H1 (cell line): ENCODE results near the gene GUCY2F. TPM values are rescaled to one million over a fixed set of nuclear protein-coding genes. Genes with fewer than 3 reads are reported as not detected.

Source experiments
- CTCF ChIA-PET: fragments of 300-600 bp; sonication (Branson Sonifier 250); formaldehyde crosslinking; loops from one replicate; lab custom pipeline; 2021; ENCODE audit not compliant: partially characterized antibody; lab: Charles Lee
- POLR2A ChIA-PET: fragments of 300-600 bp; sonication (Branson Sonifier 250); formaldehyde crosslinking; loops from one replicate; lab custom pipeline; 2021; ENCODE audit warnings: inconsistent platforms; ENCODE audit not compliant: partially characterized antibody; lab: Charles Lee
- DNase-seq, 2 experiments: peaks; one replicate each; pipeline versions ENCODE4 v3.0.0 to v3.0.0-alpha.2; 2010 to 2022; ENCODE audit warnings: low spot score in 2 of 2, low read depth in 1 of 2, mixed read lengths in 1 of 2
- FAIRE-seq: peaks from 2 replicates; lab custom pipeline; 2011; peaks lifted over from hg19 to GRCh38; lab: Jason Lieb, UNC
- H2AFZ ChIP-seq: 2 replicates; pipeline ENCODE4 v1.8.1; 2012; ENCODE audit warnings: low read length, inconsistent platforms
- H2AK5ac ChIP-seq: 2 replicates; pipeline ENCODE4 v1.6.1; 2013; ENCODE audit warnings: low read depth, low read length
- H2BK120ac ChIP-seq: replicated peaks from 2 replicates; pipeline ENCODE3; 2013; ENCODE audit warnings: low read depth, low read length, inconsistent platforms
- H2BK12ac ChIP-seq: 2 replicates; pipeline ENCODE4 v1.6.1; 2013; ENCODE audit warnings: low read depth, low read length
- H2BK15ac ChIP-seq: 2 replicates; pipeline ENCODE4 v1.6.1; 2013; ENCODE audit warnings: low read length
- H2BK20ac ChIP-seq: 2 replicates; pipeline ENCODE4 v1.6.1; 2013; ENCODE audit warnings: low read length
- H2BK5ac ChIP-seq: 2 replicates; pipeline ENCODE4 v1.6.1; 2013; ENCODE audit warnings: low read depth, low read length
- H3K14ac ChIP-seq: 2 replicates; pipeline ENCODE4 v1.6.1; 2013; ENCODE audit warnings: inconsistent platforms; ENCODE audit not compliant: insufficient read length
- H3K18ac ChIP-seq: 2 replicates; pipeline ENCODE4 v1.6.1; 2013; ENCODE audit warnings: low read length; ENCODE audit errors: extremely low read depth
- H3K23ac ChIP-seq: 2 replicates; pipeline ENCODE4 v1.6.1; 2013; ENCODE audit warnings: inconsistent platforms; ENCODE audit not compliant: insufficient read length
- H3K23me2 ChIP-seq: 2 replicates; pipeline ENCODE4 v1.6.1; 2013; ENCODE audit warnings: low read depth, low read length
- H3K27ac ChIP-seq: 2 replicates; pipeline ENCODE4 v1.6.1; 2011; ENCODE audit warnings: low read depth, low read length, inconsistent platforms
- H3K27me3 ChIP-seq, 4 experiments: replicated peaks in 1 of 4; 1 replicate in 1 of 4; 2 replicates in 3 of 4; pipeline versions ENCODE4 v1.6.1 to v1.8.1; 2011 to 2013; ENCODE audit warnings: low read length in 3 of 4, mild to moderate bottlenecking in 3 of 4, inconsistent platforms in 2 of 4, mixed read lengths in 2 of 4, moderate library complexity in 1 of 4; ENCODE audit not compliant: control insufficient read depth in 3 of 4, insufficient read depth in 3 of 4; ENCODE audit errors: extremely low read depth in 1 of 4
- H3K36me3 ChIP-seq, 4 experiments: 2 replicates each; pipeline versions ENCODE4 v1.6.1 to v1.8.1; 2011 to 2013; ENCODE audit warnings: mild to moderate bottlenecking in 4 of 4, low read length in 3 of 4, moderate library complexity in 2 of 4, control low read depth in 1 of 4, inconsistent platforms in 1 of 4; ENCODE audit not compliant: insufficient read depth in 4 of 4, control insufficient read depth in 2 of 4
- H3K4ac ChIP-seq: replicated peaks from 2 replicates; pipeline ENCODE3; 2013; ENCODE audit warnings: low read length, low read depth, mixed read lengths, inconsistent platforms; ENCODE audit not compliant: insufficient read length
- H3K4me1 ChIP-seq, 4 experiments: replicated peaks in 1 of 4; 1 replicate in 1 of 4; 2 replicates in 3 of 4; pipeline versions ENCODE4 v1.6.1 to v1.8.1; 2011 to 2013; ENCODE audit warnings: low read length in 3 of 4, inconsistent platforms in 2 of 4, mixed read lengths in 1 of 4; ENCODE audit not compliant: insufficient read depth in 4 of 4, control insufficient read depth in 3 of 4
- H3K4me2 ChIP-seq, 2 experiments: 2 replicates each; pipeline versions ENCODE4 v1.6.1 to v1.8.1; 2011 to 2013; ENCODE audit warnings: low read depth in 2 of 2, low read length in 2 of 2, control low read depth in 1 of 2, inconsistent platforms in 1 of 2, mild to moderate bottlenecking in 1 of 2; ENCODE audit not compliant: insufficient read depth in 1 of 2
- H3K4me3 ChIP-seq, 4 experiments: fragments of 200-600, 300-600 bp in 1 of 4; sonication (generic), shearing (Covaris generic), sonication (Bioruptor Twin) in 1 of 4; 2 replicates each; pipeline versions ENCODE4 v1.5.1 to v1.8.1; 2011 to 2016; ENCODE audit warnings: low read length in 4 of 4, low read depth in 3 of 4, control low read depth in 2 of 4, inconsistent platforms in 2 of 4, mild to moderate bottlenecking in 2 of 4, mixed read lengths in 1 of 4, moderate library complexity in 1 of 4; ENCODE audit not compliant: insufficient read depth in 2 of 4; ENCODE audit errors: extremely low read depth in 1 of 4
- H3K56ac ChIP-seq: replicated peaks from 2 replicates; pipeline ENCODE3; 2013; ENCODE audit warnings: low read depth, mild to moderate bottlenecking, mixed read lengths, low read length, inconsistent platforms; ENCODE audit not compliant: insufficient read length
- H3K79me1 ChIP-seq: 2 replicates; pipeline ENCODE4 v1.6.1; 2013; ENCODE audit warnings: low read depth, low read length, control low read depth
- H3K79me2 ChIP-seq, 2 experiments: 2 replicates each; pipeline versions ENCODE4 v1.6.1 to v1.8.1; 2012 to 2013; ENCODE audit warnings: low read length in 2 of 2, mild to moderate bottlenecking in 2 of 2, inconsistent platforms in 1 of 2; ENCODE audit not compliant: insufficient read depth in 2 of 2, control insufficient read depth in 1 of 2
- H3K9ac ChIP-seq, 4 experiments: replicated peaks in 1 of 4; 1 replicate in 1 of 4; 2 replicates in 3 of 4; pipeline versions ENCODE4 v1.6.1 to v1.8.1; 2011 to 2013; ENCODE audit warnings: low read depth in 3 of 4, low read length in 3 of 4, control low read depth in 2 of 4, mild to moderate bottlenecking in 2 of 4, moderate library complexity in 2 of 4, inconsistent platforms in 1 of 4; ENCODE audit errors: extremely low read depth in 1 of 4
- H3K9me3 ChIP-seq, 2 experiments: 2 replicates each; pipeline versions ENCODE4 v1.6.1 to v1.8.1; 2012 to 2013; ENCODE audit warnings: mild to moderate bottlenecking in 2 of 2, moderate library complexity in 2 of 2, control low read depth in 1 of 2, inconsistent platforms in 1 of 2, low read depth in 1 of 2, low read length in 1 of 2, mixed read lengths in 1 of 2; ENCODE audit not compliant: insufficient read depth in 2 of 2
- H4K20me1 ChIP-seq, 2 experiments: replicated peaks in 1 of 2; 2 replicates each; pipeline versions ENCODE3 to v1.8.1; 2011 to 2013; ENCODE audit warnings: inconsistent platforms in 2 of 2, low read length in 2 of 2, mild to moderate bottlenecking in 1 of 2; ENCODE audit not compliant: insufficient read depth in 2 of 2, control insufficient read depth in 1 of 2
- H4K5ac ChIP-seq: 2 replicates; pipeline ENCODE4 v1.6.1; 2013; ENCODE audit warnings: low read length, low read depth, mixed read lengths, inconsistent platforms; ENCODE audit not compliant: insufficient read length
- H4K8ac ChIP-seq: 2 replicates; pipeline ENCODE4 v1.8.0; 2013; ENCODE audit warnings: mild to moderate bottlenecking, moderate library complexity, low read length, inconsistent platforms; ENCODE audit not compliant: insufficient read depth; ENCODE audit errors: extremely low read depth
- H4K91ac ChIP-seq: replicated peaks from 2 replicates; pipeline ENCODE3; 2013; ENCODE audit warnings: low read length, mixed read lengths, inconsistent platforms; ENCODE audit not compliant: insufficient read length
- ASH2L ChIP-seq: fragments of 200-600, 300-600 bp; sonication (generic); IDR thresholded peaks from one replicate; pipeline ENCODE4 v1.7.1; 2017; ENCODE audit warnings: low read length
- CREB1 ChIP-seq: IDR thresholded peaks from 2 replicates; pipeline ENCODE4 v1.6.1; 2012; ENCODE audit warnings: inconsistent platforms
- CTCF ChIP-seq, 3 experiments: IDR thresholded peaks; 1 replicate in 2 of 3; 2 replicates in 1 of 3; pipeline versions ENCODE4 v1.5.1 to v1.6.1; 2011; ENCODE audit warnings: low read length in 3 of 3, mild to moderate bottlenecking in 3 of 3, inconsistent platforms in 2 of 3, low read depth in 1 of 3, moderate library complexity in 1 of 3; ENCODE audit not compliant: insufficient read depth in 1 of 3; ENCODE audit errors: control extremely low read depth in 1 of 3
- EP300 ChIP-seq, 2 experiments: IDR thresholded peaks; 1 replicate in 1 of 2; 2 replicates in 1 of 2; pipeline ENCODE4 v1.6.1; 2011 to 2012; ENCODE audit warnings: low read depth in 2 of 2, low read length in 2 of 2, mild to moderate bottlenecking in 2 of 2, borderline replicate concordance in 1 of 2, inconsistent platforms in 1 of 2, moderate library complexity in 1 of 2
- EZH2 ChIP-seq: fragments of 200-600 bp; sonication (generic); IDR thresholded peaks from 2 replicates; pipeline ENCODE4 v1.7.1; 2012; ENCODE audit warnings: low read depth, mild to moderate bottlenecking, moderate library complexity, low read length, inconsistent platforms; ENCODE audit not compliant: severe bottlenecking
- GABPA ChIP-seq: IDR thresholded peaks from 2 replicates; pipeline ENCODE4 v1.6.1; 2011; ENCODE audit warnings: mild to moderate bottlenecking, low read length, moderate library complexity, borderline replicate concordance; ENCODE audit not compliant: insufficient read depth
- KDM1A ChIP-seq: fragments of 200-600, 300-600 bp; sonication (generic); IDR thresholded peaks from 2 replicates; pipeline ENCODE4 v1.7.1; 2016; ENCODE audit warnings: mild to moderate bottlenecking, low read length, borderline replicate concordance
- SIN3A ChIP-seq, 2 experiments: IDR thresholded peaks in 1 of 2; conservative IDR thresholded peaks in 1 of 2; 2 replicates each; pipeline ENCODE4 v1.6.1; 2011 to 2012; ENCODE audit warnings: low read length in 2 of 2, improper control_type of control experiment in 1 of 2, low read depth in 1 of 2, mild to moderate bottlenecking in 1 of 2
- TAF1 ChIP-seq: IDR thresholded peaks from 2 replicates; pipeline ENCODE4 v1.6.1; 2011; ENCODE audit warnings: mild to moderate bottlenecking, low read depth, low read length
- TEAD4 ChIP-seq: IDR thresholded peaks from 2 replicates; pipeline ENCODE4 v1.6.1; 2012; ENCODE audit warnings: low read depth, low read length, inconsistent platforms, mixed read lengths
- ZNF274 ChIP-seq: IDR thresholded peaks from 2 replicates; pipeline ENCODE4 v1.7.0; 2012; ENCODE audit warnings: low read length, borderline replicate concordance; ENCODE audit errors: extremely low read depth
- polyA plus RNA-seq, 7 experiments: library from polyadenylated mRNA; depleted of rRNA in 3 of 7; stranded (reverse) in 5 of 7; unstranded in 2 of 7; fragments of >200 nt in 5 of 7; fragments of 200-250 nt in 2 of 7; gene quantifications; 1 replicate in 5 of 7; 2 replicates in 1 of 7; 4 replicates in 1 of 7; pipeline versions ENCODE4 v1.2.1 to v1.2.3, GENCODE V29; 2011 to 2013; ENCODE audit warnings: missing spikeins in 2 of 7, mixed read lengths in 2 of 7
- total RNA-seq: library from RNA; stranded (reverse); fragmentation: NEBNext Ultra II Directional; extraction: Animal tissue kit (Norgen Biotek cat#: 25700); gene quantifications from 2 replicates; pipeline ENCODE4 v1.2.1, GENCODE V29; 2021
- TF ChIP-seq, protein P1 (sequence below): IDR thresholded peaks from 2 replicates; pipeline ENCODE4 v1.6.1; 2012; ENCODE audit warnings: inconsistent platforms

The GUCY2F gene
- total and polyA plus RNA-seq, 2 of the 8 experiments (the other 6 are each of a cell fraction or from before 2014, with no cell fraction given), result 0.02 TPM; not detected in 1

- Histone ChIP-seq H2BK15ac (no peak overlapping the region), H3K9ac (no peak overlapping the region), H3K4me2 (no peak overlapping the region), H2AK5ac (no peak overlapping the region), H2BK12ac (no peak overlapping the region), H3K18ac (no peak overlapping the region), H4K5ac (no peak overlapping the region), H3K79me2 (no peaks in the 10 kb centered on the region), H3K23ac (no peak overlapping the region), H2BK20ac (no peak overlapping the region), H3K4me1 (no peaks in the 10 kb centered on the region), H3K14ac (no peak overlapping the region), H4K91ac (no peak overlapping the region), H2BK5ac (no peak overlapping the region), H3K9me3 (no peaks in the 10 kb centered on the region), H3K27me3 (no peaks in the 10 kb centered on the region), H4K20me1 (no peaks in the 10 kb centered on the region), H3K4ac (no peak overlapping the region), H2BK120ac (no peak overlapping the region), H3K56ac (no peak overlapping the region), H3K36me3 (no peaks in the 10 kb centered on the region), H2AFZ (no peak overlapping the region), H3K79me1 (no peaks in the 10 kb centered on the region)
- DNase-seq (no peak), FAIRE-seq (no peak)
- ChIA-PET CTCF (no interaction called here), POLR2A (no interaction called here)
- TF ChIP-seq SIN3A (conservative IDR thresholded peaks at IDR 0.05 in 1 of 2, IDR thresholded peaks at IDR 0.05 in 1 of 2; ENCODE audit: low read depth in 1 of 2, low read length in 2 of 2) (no peak), CTCF (IDR thresholded peaks at IDR 0.05; ENCODE audit: control extremely low read depth in 1 of 3, insufficient read depth in 1 of 3, low read depth in 1 of 3, low read length in 3 of 3) (no peak), TEAD4 (no peak), EZH2 (no peak), CREB1 (no peak), KDM1A (no peak), ZNF274 (no peak), EP300 (IDR thresholded peaks at IDR 0.05; ENCODE audit: borderline replicate concordance in 1 of 2, low read depth in 2 of 2, low read length in 2 of 2) (no peak), GABPA (no peak), TAF1 (no peak), ASH2L (no peak)
- TF ChIP-seq, protein P1, sequence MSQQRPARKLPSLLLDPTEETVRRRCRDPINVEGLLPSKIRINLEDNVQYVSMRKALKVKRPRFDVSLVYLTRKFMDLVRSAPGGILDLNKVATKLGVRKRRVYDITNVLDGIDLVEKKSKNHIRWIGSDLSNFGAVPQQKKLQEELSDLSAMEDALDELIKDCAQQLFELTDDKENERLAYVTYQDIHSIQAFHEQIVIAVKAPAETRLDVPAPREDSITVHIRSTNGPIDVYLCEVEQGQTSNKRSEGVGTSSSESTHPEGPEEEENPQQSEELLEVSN, result no peak
- TF ChIP-seq, all 59 proteins: peak for 0
- no peak overlapping the region for H4K8ac ChIP-seq
- H3K4me3 ChIP-seq, result no peak overlapping the region
- H3K23me2 ChIP-seq, result no peaks in the 10 kb centered on the region
- no peak overlapping the region for H3K27ac ChIP-seq
Observed at GRCh38 chrX:109508915-109509314, 27.0 kb upstream of the GUCY2F start.
